Karpas-422 (cell line): ENCODE results near the gene GLA. TPM values are rescaled to one million over a fixed set of nuclear protein-coding genes. Genes with fewer than 3 reads are reported as not detected.

Source experiments
- DNase-seq: peaks from one replicate; pipeline ENCODE4 v3.0.0-alpha.2; 2015
- H2AFZ ChIP-seq: fragments of 200-600 bp; sonication (generic); 2 replicates; pipeline ENCODE4 v1.6.1; 2014; ENCODE audit warnings: antibody characterized with exemption, low read length, mixed read lengths
- H3K27ac ChIP-seq: fragments of 200-600 bp; sonication (generic); 2 replicates; pipeline ENCODE4 v1.5.1; 2014; ENCODE audit warnings: mild to moderate bottlenecking, low read length, moderate library complexity
- H3K27me3 ChIP-seq: fragments of 200-600 bp; sonication (generic); 2 replicates; pipeline ENCODE4 v1.6.1; 2014; ENCODE audit warnings: low read length, mixed read lengths
- H3K36me3 ChIP-seq: fragments of 200-600 bp; sonication (generic); 2 replicates; pipeline ENCODE4 v1.6.1; 2014; ENCODE audit warnings: low read length, mixed read lengths; ENCODE audit not compliant: insufficient read depth
- H3K4me1 ChIP-seq: fragments of 200-600 bp; sonication (generic); 2 replicates; pipeline ENCODE4 v1.6.1; 2014; ENCODE audit warnings: mild to moderate bottlenecking, low read length, mixed read lengths
- H3K4me2 ChIP-seq: fragments of 200-600 bp; sonication (generic); 2 replicates; pipeline ENCODE4 v1.6.1; 2014; ENCODE audit warnings: low read length, low read depth, mild to moderate bottlenecking; ENCODE audit not compliant: poor library complexity, severe bottlenecking
- H3K4me3 ChIP-seq: fragments of 200-600 bp; sonication (generic); 2 replicates; pipeline ENCODE4 v1.5.1; 2014; ENCODE audit warnings: mild to moderate bottlenecking, antibody characterized with exemption, low read length, mixed read lengths
- H3K79me2 ChIP-seq: fragments of 200-600 bp; sonication (generic); 2 replicates; pipeline ENCODE4 v1.6.1; 2014; ENCODE audit warnings: mild to moderate bottlenecking, low read length, mixed read lengths
- H3K9ac ChIP-seq: fragments of 200-600 bp; sonication (generic); 2 replicates; pipeline ENCODE4 v1.6.0; 2014; ENCODE audit warnings: low read length
- H3K9me2 ChIP-seq: fragments of 200-600 bp; sonication (generic), shearing (Covaris generic); replicated peaks from 2 replicates; pipeline ENCODE4 v1.6.0; 2014; ENCODE audit warnings: mild to moderate bottlenecking, low read length, moderate library complexity; ENCODE audit not compliant: insufficient read depth
- H3K9me3 ChIP-seq: fragments of 300-700, 200-600 bp; sonication (generic); 2 replicates; pipeline ENCODE4 v1.6.1; 2014; ENCODE audit warnings: low read length, mixed read lengths
- H4K20me1 ChIP-seq: fragments of 200-600 bp; sonication (generic); 2 replicates; pipeline ENCODE4 v1.6.1; 2014; ENCODE audit warnings: mild to moderate bottlenecking, antibody characterized with exemption, low read length, low read depth; ENCODE audit not compliant: insufficient read depth
- total RNA-seq: library from RNA; depleted of rRNA; stranded (reverse); fragments of >200 nt; shearing (Covaris generic); gene quantifications from 2 replicates; pipeline ENCODE4 v1.2.3, GENCODE V29; 2014; ENCODE audit warnings: low replicate concordance; rRNA removed

The GLA gene
- total RNA-seq: 25.8 and 30.1 TPM in 2 replicates

- H3K79me2 ChIP-seq: peaks cover 72% of the 10 kb centered on the region
Observed at GRCh38 chrX:101407748-101408531, at the start of gene GLA, which contains the start of gene HNRNPH2. TSS of gene GLA (minus strand) at chrX:101407925. CDS start at chrX:101407903, 22 bp downstream. TSS of gene HNRNPH2 (plus strand) at chrX:101408222. CDS start at chrX:101411989, 3,767 bp downstream.

GRCh38 chrX:101452056-101452455 lies 44.3 kb upstream of the GLA start:
- no peaks in the 10 kb centered on the region for H3K79me2 ChIP-seq
- no peaks in the 10 kb centered on the region for H3K4me1 ChIP-seq
- no peaks in the 10 kb centered on the region for H3K27me3 ChIP-seq
- no peak overlapping the region for H3K4me3 ChIP-seq
- no peaks in the 10 kb centered on the region for H3K9me2 ChIP-seq
- H3K4me2 ChIP-seq: no peak overlapping the region
- no peaks in the 10 kb centered on the region for H3K9me3 ChIP-seq
- no peak overlapping the region for H2AFZ ChIP-seq
- no peak overlapping the region for H3K27ac ChIP-seq
- H3K36me3 ChIP-seq: no peaks in the 10 kb centered on the region
- H4K20me1 ChIP-seq: no peaks in the 10 kb centered on the region
- no peak overlapping the region for H3K9ac ChIP-seq
- no peak for DNase-seq

More at GRCh38 chrX:101407748-101408531, at the start of gene GLA, which contains the start of gene HNRNPH2:
- Histone ChIP-seq H3K9me2 (no peaks in the 10 kb centered on the region), H3K4me1 (peaks cover 41% of the 10 kb centered on the region), H2AFZ (no peak within 1 kb of the TSS), H4K20me1 (peaks cover 3% of the 10 kb centered on the region; the same call in 1 of the 2 replicates), H3K9me3 (no peaks in the 10 kb centered on the region), H3K9ac (peak within 1 kb of the TSS; percentile 77), H3K27ac (peak within 1 kb of the TSS; percentile 83), H3K36me3 (peaks cover 4% of the 10 kb centered on the region; the same call in 1 of the 2 replicates), H3K27me3 (no peaks in the 10 kb centered on the region), H3K4me2 (peak within 1 kb of the TSS; percentile 86), H3K4me3 (peak within 1 kb of the TSS; percentile 76)
- peak; percentile 96 for DNase-seq

- H3K79me2 ChIP-seq: no peaks in the 10 kb centered on the region
- no peak for DNase-seq
- H3K4me3 ChIP-seq: no peak overlapping the region
- H4K20me1 ChIP-seq: no peaks in the 10 kb centered on the region
- no peaks in the 10 kb centered on the region for H3K36me3 ChIP-seq
- H3K27me3 ChIP-seq: no peaks in the 10 kb centered on the region
- H3K4me1 ChIP-seq: no peaks in the 10 kb centered on the region
- H3K27ac ChIP-seq: no peak overlapping the region
- H2AFZ ChIP-seq: no peak overlapping the region
- no peaks in the 10 kb centered on the region for H3K9me3 ChIP-seq
- H3K9me2 ChIP-seq: no peaks in the 10 kb centered on the region
- no peak overlapping the region for H3K9ac ChIP-seq
- H3K4me2 ChIP-seq: no peak overlapping the region
Observed at GRCh38 chrX:101450961-101451360, 43.2 kb upstream of the GLA start.

GRCh38 chrX:101450085-101450484 lies 42.4 kb upstream of the GLA start:
- no peaks in the 10 kb centered on the region for H3K36me3 ChIP-seq
- no peaks in the 10 kb centered on the region for H3K79me2 ChIP-seq
- H3K27ac ChIP-seq: no peak overlapping the region
- H4K20me1 ChIP-seq: no peaks in the 10 kb centered on the region
- no peaks in the 10 kb centered on the region for H3K4me1 ChIP-seq
- DNase-seq: no peak
- no peaks in the 10 kb centered on the region for H3K9me2 ChIP-seq
- no peak overlapping the region for H3K9ac ChIP-seq
- H3K9me3 ChIP-seq: no peaks in the 10 kb centered on the region
- H2AFZ ChIP-seq: no peak overlapping the region
- no peak overlapping the region for H3K4me2 ChIP-seq
- H3K27me3 ChIP-seq: no peaks in the 10 kb centered on the region
- H3K4me3 ChIP-seq: no peak overlapping the region

- Histone ChIP-seq H4K20me1 (no peaks in the 10 kb centered on the region), H3K27me3 (no peaks in the 10 kb centered on the region), H3K4me2 (no peak overlapping the region), H3K27ac (no peak overlapping the region), H3K79me2 (no peaks in the 10 kb centered on the region), H2AFZ (no peak overlapping the region), H3K9ac (no peak overlapping the region), H3K9me2 (no peaks in the 10 kb centered on the region), H3K36me3 (no peaks in the 10 kb centered on the region), H3K4me1 (no peaks in the 10 kb centered on the region), H3K9me3 (no peaks in the 10 kb centered on the region), H3K4me3 (no peak overlapping the region)
- no peak for DNase-seq
Observed at GRCh38 chrX:101449279-101449678, 41.6 kb upstream of the GLA start.

GRCh38 chrX:101442085-101442484 lies 34.4 kb upstream of the GLA start:
- no peaks in the 10 kb centered on the region for H3K36me3 ChIP-seq
- no peak overlapping the region for H2AFZ ChIP-seq
- H3K4me1 ChIP-seq: no peaks in the 10 kb centered on the region
- no peaks in the 10 kb centered on the region for H3K9me3 ChIP-seq
- no peaks in the 10 kb centered on the region for H3K79me2 ChIP-seq
- no peaks in the 10 kb centered on the region for H3K9me2 ChIP-seq
- H3K4me2 ChIP-seq: no peak overlapping the region
- H3K4me3 ChIP-seq: no peak overlapping the region
- H3K27ac ChIP-seq: no peak overlapping the region
- H3K9ac ChIP-seq: no peak overlapping the region
- no peaks in the 10 kb centered on the region for H3K27me3 ChIP-seq
- DNase-seq: no peak
- no peaks in the 10 kb centered on the region for H4K20me1 ChIP-seq

GRCh38 chrX:101430457-101431078 lies 22.8 kb upstream of the GLA start:
- no peaks in the 10 kb centered on the region for H3K36me3 ChIP-seq

GRCh38 chrX:101429934-101430333 lies 22.2 kb upstream of the GLA start:
- H3K79me2 ChIP-seq: no peaks in the 10 kb centered on the region
- no peaks in the 10 kb centered on the region for H3K9me2 ChIP-seq
- no peak overlapping the region for H3K9ac ChIP-seq
- no peak overlapping the region for H3K4me3 ChIP-seq
- no peak overlapping the region for H2AFZ ChIP-seq
- H3K27me3 ChIP-seq: no peaks in the 10 kb centered on the region
- no peaks in the 10 kb centered on the region for H3K4me1 ChIP-seq
- H4K20me1 ChIP-seq: no peaks in the 10 kb centered on the region
- no peak for DNase-seq
- no peaks in the 10 kb centered on the region for H3K36me3 ChIP-seq
- H3K9me3 ChIP-seq: peaks cover 6% of the 10 kb centered on the region; the same call in 1 of the 2 replicates
- H3K4me2 ChIP-seq: no peak overlapping the region
- H3K27ac ChIP-seq: no peak overlapping the region

More at GRCh38 chrX:101430457-101431078, 22.8 kb upstream of the GLA start:
- no peak overlapping the region for H3K4me3 ChIP-seq
- H3K27me3 ChIP-seq: no peaks in the 10 kb centered on the region
- no peak overlapping the region for H3K9ac ChIP-seq
- H3K79me2 ChIP-seq: no peaks in the 10 kb centered on the region
- peaks cover 6% of the 10 kb centered on the region; the same call in 1 of the 2 replicates for H3K9me3 ChIP-seq
- no peaks in the 10 kb centered on the region for H3K9me2 ChIP-seq
- no peaks in the 10 kb centered on the region for H4K20me1 ChIP-seq
- H3K27ac ChIP-seq: no peak overlapping the region
- H2AFZ ChIP-seq: no peak overlapping the region
- no peak overlapping the region for H3K4me2 ChIP-seq
- DNase-seq: no peak
- H3K4me1 ChIP-seq: no peaks in the 10 kb centered on the region
